GM12878 (cell line): ENCODE results near the gene PLP2. TPM values are rescaled to one million over a fixed set of nuclear protein-coding genes. Genes with fewer than 3 reads are reported as not detected.

ENCODE experiments used
- ATAC-seq: fragments of 200-7000 bp; cut with Tn5 transposase; 3 replicates; pipeline ENCODE4 v1.9.1; 2020; ENCODE audit warnings: mild to moderate bottlenecking, moderate library complexity
- BruUV-seq: library from RNA; stranded (reverse); fragments of 400-500 nt; replicated peaks from 2 replicates; lab custom pipeline; 2021; lab: Mats Ljungman, UMichigan
- CTCF ChIA-PET: fragments of 300-600 bp; sonication (Branson Sonifier 250); formaldehyde crosslinking; extraction: SDS; loops from one replicate; lab custom pipeline; 2021; ENCODE audit warnings: inconsistent platforms; lab: Yijun Ruan, JAX
- POLR2A ChIA-PET: fragments of 350-600 bp; formaldehyde crosslinking; extraction: SDS; loops from one replicate; lab custom pipeline; 2021; ENCODE audit warnings: inconsistent platforms; lab: Charles Lee
- RAD21 ChIA-PET: fragments of 300-600 bp; sonication (Branson Sonifier 250); formaldehyde crosslinking; loops from one replicate; lab custom pipeline; 2023; ENCODE audit warnings: antibody characterized with exemption; ENCODE audit not compliant: unreplicated experiment; lab: Charles Lee
- SMC1A ChIA-PET: fragments of 300-600 bp; sonication (Branson Sonifier 250); formaldehyde crosslinking; loops from one replicate; lab custom pipeline; 2023; ENCODE audit not compliant: unreplicated experiment, uncharacterized antibody; lab: Charles Lee
- DNase-seq: peaks from one replicate; pipeline ENCODE4 v3.0.0-alpha.2; 2011; ENCODE audit warnings: low read depth, low spot score
- FAIRE-seq: peaks from 3 replicates; lab custom pipeline; 2011; peaks lifted over from hg19 to GRCh38; lab: Jason Lieb, UNC
- H2AFZ ChIP-seq: 2 replicates; pipeline ENCODE4 v1.6.0; 2011; ENCODE audit warnings: low read depth, low read length, control low read depth; ENCODE audit not compliant: control insufficient read depth
- H3K27ac ChIP-seq: 2 replicates; pipeline ENCODE4 v1.5.1; 2011; ENCODE audit warnings: control low read depth; ENCODE audit not compliant: control insufficient read depth, insufficient read depth
- H3K27me3 ChIP-seq, 2 experiments: replicated peaks in 1 of 2; 2 replicates each; pipeline versions ENCODE4 v1.6.0 to v1.6.1; 2011; ENCODE audit warnings: low read length in 1 of 2; ENCODE audit not compliant: control insufficient read depth in 2 of 2, insufficient read depth in 2 of 2
- H3K36me3 ChIP-seq, 2 experiments: 2 replicates each; pipeline ENCODE4 v1.5.1; 2011; ENCODE audit warnings: low read length in 1 of 2; ENCODE audit not compliant: control insufficient read depth in 2 of 2, insufficient read depth in 2 of 2
- H3K4me1 ChIP-seq: 2 replicates; pipeline ENCODE4 v1.6.1; 2011; ENCODE audit warnings: mild to moderate bottlenecking, low read length, moderate library complexity, mixed read lengths; ENCODE audit not compliant: control insufficient read depth, insufficient read depth
- H3K4me2 ChIP-seq: 2 replicates; pipeline ENCODE4 v1.6.0; 2011; ENCODE audit warnings: control low read depth; ENCODE audit not compliant: control insufficient read depth, insufficient read depth
- H3K4me3 ChIP-seq: fragments of 200-600 bp; sonication (generic); 2 replicates; pipeline ENCODE4 v1.5.1; 2016
- H3K79me2 ChIP-seq: 2 replicates; pipeline ENCODE4 v1.6.0; 2011; ENCODE audit warnings: low read length; ENCODE audit not compliant: control insufficient read depth, insufficient read depth
- H3K9ac ChIP-seq: 2 replicates; pipeline ENCODE4 v1.8.0; 2011; ENCODE audit warnings: low read length, control low read depth, mixed read lengths; ENCODE audit not compliant: control insufficient read depth, insufficient read depth
- H3K9me3 ChIP-seq: replicated peaks from 3 replicates; pipeline ENCODE4 v1.5.1; 2011; ENCODE audit warnings: mild to moderate bottlenecking, low read length; ENCODE audit not compliant: control insufficient read depth, insufficient read depth
- H4K20me1 ChIP-seq: 2 replicates; pipeline ENCODE4 v1.6.0; 2011; ENCODE audit not compliant: control insufficient read depth, insufficient read depth
- BACH1 ChIP-seq: fragments of 450-650 bp; IDR thresholded peaks from 2 replicates; pipeline ENCODE4 v1.6.1; 2017; ENCODE audit warnings: mild to moderate bottlenecking, borderline replicate concordance
- CHD1 ChIP-seq: IDR thresholded peaks from 2 replicates; pipeline ENCODE4 v1.6.1; 2012; ENCODE audit warnings: low read depth, low read length, improper control_type of control experiment
- HDAC2 ChIP-seq: fragments of 200-600 bp; sonication (generic); IDR thresholded peaks from 2 replicates; pipeline ENCODE4 v1.6.1; 2017
- MTA3 ChIP-seq: IDR thresholded peaks from 2 replicates; pipeline ENCODE4 v1.6.1; 2012; ENCODE audit warnings: low read length, inconsistent platforms, borderline replicate concordance
- NFIC ChIP-seq: IDR thresholded peaks from 2 replicates; pipeline ENCODE4 v1.6.1; 2012; ENCODE audit warnings: low read depth, mild to moderate bottlenecking, inconsistent platforms, low read length, moderate library complexity
- RELB ChIP-seq: fragments of 450-650 bp; IDR thresholded peaks from 2 replicates; pipeline ENCODE4 v1.6.1; 2017; ENCODE audit warnings: low read depth, mild to moderate bottlenecking, moderate library complexity
- SKIL ChIP-seq: fragments of 450-650 bp; IDR thresholded peaks from 2 replicates; pipeline ENCODE4 v1.6.1; 2017; ENCODE audit warnings: mild to moderate bottlenecking, low read depth, inconsistent platforms; ENCODE audit not compliant: poor library complexity, severe bottlenecking
- ZBTB33 ChIP-seq: fragments of 450-650 bp; IDR thresholded peaks from 2 replicates; pipeline ENCODE4 v1.6.1; 2017; ENCODE audit warnings: mild to moderate bottlenecking
- ZBTB4 ChIP-seq: fragments of 450-650 bp; formaldehyde crosslinking; IDR thresholded peaks from 2 replicates; pipeline ENCODE4 v1.4.0; 2022; ENCODE audit warnings: mild to moderate bottlenecking, moderate library complexity
- ZNF622 ChIP-seq: fragments of 450-650 bp; IDR thresholded peaks from 2 replicates; pipeline ENCODE4 v1.6.1; 2017; ENCODE audit warnings: mild to moderate bottlenecking, inconsistent platforms
- WGBS: methylation state at CpG from one replicate; pipeline ENCODE4 v1.1.6; 2016; ENCODE audit warnings: low lambda C conversion rate; ENCODE audit not compliant: insufficient replicate concordance, insufficient coverage; ENCODE audit errors: missing lambda C conversion rate; 5-methylcytosine and 5-hydroxymethylcytosine counted together
- in situ Hi-C: fragments of 300-500 bp; cut with MboI; formaldehyde crosslinking; loops from 9 replicates; pipeline ENCODE4 v1.14.3; 2018; ENCODE audit warnings: mixed read lengths
- intact Hi-C: fragments of 100-400 bp; cut with micrococcal nuclease; formaldehyde crosslinking; loops from one replicate; pipeline ENCODE4 v1.14.2; 2022; ENCODE audit not compliant: unreplicated experiment
- polyA plus RNA-seq, 11 experiments: library from polyadenylated mRNA; depleted of rRNA in 4 of 11; unstranded in 6 of 11; stranded (reverse) in 5 of 11; fragments of >200 nt; fragmentation: Nextera tagmentation in 4 of 11; fragmentation: Illumina TruSeq in 1 of 11; extraction: Ambion mirVana in 4 of 11; extraction: Trizol in 1 of 11; gene quantifications; 1 replicate in 1 of 11; 2 replicates in 10 of 11; pipeline versions ENCODE4 v1.2.1 to v1.2.3, GENCODE V29; 2011 to 2016; ENCODE audit warnings: inconsistent platforms in 2 of 11, missing spikeins in 2 of 11, low read depth in 1 of 11
- total RNA-seq, 4 experiments: library from RNA; depleted of rRNA in 3 of 4; stranded (reverse); fragments of >200 nt in 3 of 4; fragmentation: Illumina TruSeq in 1 of 4; extraction: Trizol in 1 of 4; gene quantifications; 2 replicates each; pipeline versions ENCODE4 v1.2.1 to v1.2.3, GENCODE V29; 2013 to 2021

Gene PLP2
- total and polyA plus RNA-seq, 10 of the 15 experiments (the other 5 are each of a cell fraction or from before 2014, with no cell fraction given) = 56.6 to 177 (median 99.3) TPM

GRCh38 chrX:49161632-49162031, 10.1 kb upstream of the PLP2 start:
- POLR2A ChIA-PET = no interaction called here
- 63% methylated on average over 5 of the region's 5 CpGs for WGBS
- Histone ChIP-seq H2AFZ (no peak overlapping the region), H4K20me1 (no peaks in the 10 kb centered on the region), H3K9me3 (no peaks in the 10 kb centered on the region; the same call in 2 of the 3 replicates), H3K27me3 (no peaks in the 10 kb centered on the region), H3K4me1 (no peaks in the 10 kb centered on the region; the same call in 1 of the 2 replicates), H3K36me3 (no peaks in the 10 kb centered on the region), H3K4me3 (no peak overlapping the region), H3K4me2 (no peak overlapping the region), H3K79me2 (no peaks in the 10 kb centered on the region), H3K27ac (no peak overlapping the region), H3K9ac (no peak overlapping the region)
- in situ Hi-C loops = no loop called here
- RAD21 ChIA-PET = no interaction called here
- intact Hi-C loops = loop anchor here (1.0 kb wide), 1 partner anchor 38 kb away; the partner anchor contains the start of gene GPKOW
- SMC1A ChIA-PET = interaction anchor here (1.0 kb wide), 1 partner anchor 39 kb away, joined by 3 read pairs; the partner anchor contains the start of gene GPKOW
- CTCF ChIA-PET = interaction anchor here (0.9 to 1.2 kb wide), 3 partner anchors 10 to 31 kb away, joined by 3 to 6 read pairs (median 4); partner anchors contain the start of gene PLP2
- BruUV-seq = no TSS peak
- no peak for FAIRE-seq
- DNase-seq = no peak
- no peak for ATAC-seq
- TF ChIP-seq MTA3 (no peak), ZBTB33 (no peak), NFIC (no peak), HDAC2 (no peak), RELB (no peak), ZNF622 (no peak), CHD1 (no peak), BACH1 (no peak), ZBTB4 (CRISPR knock-in tag) (no peak), SKIL (no peak)
